NK-92 (cell line): Measurements from ENCODE around the gene SCAF1.

ENCODE experiments used
- DNase-seq: peaks from one replicate; lab custom pipeline; 2025; ENCODE audit not compliant: unreplicated experiment; lab: John Stamatoyannopoulos, UW

Gene SCAF1

GRCh38 chr19:49684251-49684982 lies 42.4 kb downstream of the SCAF1 start:
- DNase-seq: no peak

GRCh38 chr19:49684983-49685553 lies 43.1 kb downstream of the SCAF1 start:
- DNase-seq: no peak

- DNase-seq: no peak
Measured at GRCh38 chr19:49685845-49686332, 43.9 kb downstream of the SCAF1 start.

GRCh38 chr19:49686503-49687088 lies 44.6 kb downstream of the SCAF1 start:
- DNase-seq: no peak

GRCh38 chr19:49687150-49687549 lies 45.1 kb downstream of the SCAF1 start:
- no peak for DNase-seq

GRCh38 chr19:49687566-49688316 lies 45.7 kb downstream of the SCAF1 start:
- DNase-seq: no peak

GRCh38 chr19:49688531-49689132 lies 46.6 kb downstream of the SCAF1 start:
- DNase-seq: no peak

- DNase-seq: no peak
Measured at GRCh38 chr19:49689133-49690078, 47.4 kb downstream of the SCAF1 start, which contains the start of gene ADM5. Gene ADM5, plus strand, starts transcription at chr19:49689594. Its CDS starts 244 bp downstream, at chr19:49689838.

GRCh38 chr19:49690079-49690655 lies 48.2 kb downstream of the SCAF1 start:
- no peak for DNase-seq

- no peak for DNase-seq
Measured at GRCh38 chr19:49690656-49691242, 48.7 kb downstream of the SCAF1 start, which contains the start of gene CPT1C. Gene CPT1C, plus strand, starts transcription at chr19:49691116. Its CDS starts 1,137 bp downstream, at chr19:49692253.

- no peak for DNase-seq
Measured at GRCh38 chr19:49691243-49692146, 49.5 kb downstream of the SCAF1 start.

GRCh38 chr19:49692147-49692506 lies 50.1 kb downstream of the SCAF1 start:
- DNase-seq: no peak

- no peak for DNase-seq
Measured at GRCh38 chr19:49696115-49696514, 54.1 kb downstream of the SCAF1 start.

- no peak for DNase-seq
Measured at GRCh38 chr19:49696865-49697264, 54.9 kb downstream of the SCAF1 start.

- DNase-seq: no peak
Measured at GRCh38 chr19:49699364-49699763, 57.4 kb downstream of the SCAF1 start.

- no peak for DNase-seq
Measured at GRCh38 chr19:49700563-49700962, 58.6 kb downstream of the SCAF1 start.

GRCh38 chr19:49701271-49701786 lies 59.3 kb downstream of the SCAF1 start:
- no peak for DNase-seq
